Spinal cord (tissue), 10 donors: Measurements from ENCODE around the gene NUBP2. TPM values are rescaled to one million over a fixed set of nuclear protein-coding genes. Genes with fewer than 3 reads are reported as not detected.

ENCODE experiments used
- DNase-seq, 6 donors: peaks; one replicate each; pipeline versions ENCODE4 v3.0.0 to v3.0.0-alpha.2; 2013 to 2015; ENCODE audit warnings: low spot score in 6 of 6, low read depth in 4 of 6
- H3K27ac ChIP-seq: one replicate; pipeline ENCODE4 v1.5.1; 2013; ENCODE audit warnings: low read depth, low read length, control low read depth
- H3K27me3 ChIP-seq: one replicate; pipeline ENCODE4 v1.6.1; 2013; ENCODE audit warnings: low read length; ENCODE audit not compliant: control insufficient read depth, insufficient read depth
- H3K36me3 ChIP-seq: one replicate; pipeline ENCODE4 v1.6.1; 2013; ENCODE audit warnings: low read length; ENCODE audit not compliant: control insufficient read depth, insufficient read depth
- H3K4me1 ChIP-seq: one replicate; pipeline ENCODE4 v1.6.1; 2013; ENCODE audit warnings: low read length; ENCODE audit not compliant: control insufficient read depth, insufficient read depth
- H3K4me3 ChIP-seq: one replicate; pipeline ENCODE4 v1.5.1; 2013; ENCODE audit warnings: low read depth, low read length, control low read depth
- H3K9me3 ChIP-seq: one replicate; pipeline ENCODE4 v1.6.1; 2013; ENCODE audit warnings: low read length; ENCODE audit not compliant: control insufficient read depth, insufficient read depth
- WGBS: methylation state at CpG from one replicate; pipeline ENCODE4 v1.1.5; 2013; ENCODE audit warnings: missing lambda C conversion rate; ENCODE audit not compliant: insufficient coverage; 5-methylcytosine and 5-hydroxymethylcytosine counted together
- polyA plus RNA-seq, 2 donors: library from polyadenylated mRNA; unstranded; fragments of 120-200 nt; gene quantifications; one replicate each; pipeline ENCODE4 v1.2.1, GENCODE V29; 2013; ENCODE audit not compliant: insufficient read length in 2 of 2
- total RNA-seq, 2 donors: library from RNA; depleted of rRNA in 1 of 2; stranded (reverse); fragments of 120-200 nt in 1 of 2; fragments of >200 nt in 1 of 2; gene quantifications; one replicate each; pipeline versions ENCODE4 v1.2.3 to v1.2.4, GENCODE V29; 2013 to 2014
- donor health status: healthy.

The NUBP2 gene
- total and polyA plus RNA-seq, 4 donors: 24.7 to 80.4 (median 67.7) TPM

DNA sequence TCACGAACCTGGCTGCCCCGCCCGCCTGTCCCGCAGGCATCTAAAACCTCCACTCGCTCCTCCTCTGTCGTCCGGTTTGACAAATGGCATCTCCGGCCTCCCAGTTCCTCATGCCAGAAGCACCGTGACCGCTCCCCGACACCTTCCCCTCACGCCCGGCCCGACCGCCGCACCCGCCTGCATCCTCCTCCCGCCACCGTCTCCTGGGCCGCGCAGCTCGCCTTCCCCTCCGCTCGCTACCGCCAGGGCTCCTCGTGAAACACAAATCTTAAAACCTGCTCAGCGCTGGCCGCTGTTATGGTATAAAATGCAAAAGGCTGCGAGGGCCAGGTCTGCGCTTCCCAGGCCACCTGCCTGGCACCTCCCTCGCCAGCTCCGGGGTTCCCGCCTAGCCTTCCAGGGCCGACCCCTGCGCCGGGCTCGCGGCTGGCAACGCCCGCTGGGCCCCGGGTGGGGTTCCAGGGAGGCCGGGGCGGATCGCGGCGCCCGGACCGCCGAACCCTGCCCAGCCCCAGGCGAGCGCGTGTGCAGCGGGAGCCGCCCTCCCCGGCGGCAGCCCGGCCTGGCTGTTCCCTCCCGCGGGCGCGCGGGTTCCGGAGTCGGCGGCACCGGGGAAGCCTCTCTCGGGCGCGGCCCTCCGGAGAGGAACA lies 877 bp upstream of the NUBP2 start:
- H3K27me3 ChIP-seq: no peaks in the 10 kb centered on the region
- peak overlapping the region; percentile 80 for H3K4me3 ChIP-seq
- H3K27ac ChIP-seq: peak overlapping the region; percentile 40
- DNase-seq: peak in 1 of 6 donors; percentile 12
- H3K36me3 ChIP-seq: peaks cover 71% of the 10 kb centered on the region
- no peaks in the 10 kb centered on the region for H3K9me3 ChIP-seq
- under 1% methylated on average over 70 of the region's 70 CpGs for WGBS
- peaks cover 45% of the 10 kb centered on the region for H3K4me1 ChIP-seq

DNA sequence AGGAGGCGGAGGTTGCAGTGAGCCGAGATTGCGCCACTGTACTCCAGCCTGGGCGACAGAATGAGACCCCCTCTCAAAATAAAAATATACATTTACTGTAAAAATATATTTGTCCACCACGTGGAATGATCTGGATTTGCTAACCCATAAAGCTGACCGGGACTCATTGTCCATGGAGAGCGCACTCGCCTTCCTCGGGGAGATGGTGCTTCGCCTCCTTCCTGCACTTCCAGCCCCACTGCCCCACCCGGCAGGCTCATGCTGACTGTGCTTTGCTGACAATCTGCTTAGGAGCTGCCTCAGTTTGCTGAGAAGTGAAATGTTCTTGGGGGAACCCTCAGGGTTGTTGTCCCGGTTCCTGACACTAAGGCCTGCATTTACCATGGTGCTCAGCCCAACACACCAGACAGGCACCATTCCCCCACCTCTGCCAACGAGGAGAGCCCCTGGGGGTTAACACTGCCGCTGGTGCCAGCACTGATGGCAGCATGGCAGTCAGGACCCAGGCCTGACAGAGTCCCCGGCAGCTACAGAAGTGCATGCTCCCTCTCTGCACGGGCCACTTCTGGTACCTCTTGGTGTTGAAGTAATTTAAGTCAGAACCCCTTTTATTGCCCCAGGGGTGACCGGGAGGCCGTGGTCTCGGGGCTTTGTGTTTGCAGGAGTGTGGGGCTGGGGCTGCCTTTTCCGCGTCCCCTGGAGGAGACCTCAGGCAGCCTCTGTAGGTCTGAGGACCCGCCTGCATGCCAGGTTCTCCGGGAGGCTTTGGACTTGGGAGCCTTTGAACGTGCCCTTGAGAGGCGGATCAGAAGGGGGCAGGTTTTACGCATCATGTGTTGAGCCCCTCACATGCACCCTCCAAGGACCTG lies 2.5 kb downstream of the NUBP2 start:
- Histone ChIP-seq H3K4me3 (no peak overlapping the region), H3K4me1 (peaks cover 32% of the 10 kb centered on the region), H3K9me3 (no peaks in the 10 kb centered on the region), H3K27ac (no peak overlapping the region), H3K36me3 (peaks cover 71% of the 10 kb centered on the region), H3K27me3 (no peaks in the 10 kb centered on the region)
- WGBS: 92% methylated on average over 19 of the region's 26 CpGs
- no peak for DNase-seq

DNA sequence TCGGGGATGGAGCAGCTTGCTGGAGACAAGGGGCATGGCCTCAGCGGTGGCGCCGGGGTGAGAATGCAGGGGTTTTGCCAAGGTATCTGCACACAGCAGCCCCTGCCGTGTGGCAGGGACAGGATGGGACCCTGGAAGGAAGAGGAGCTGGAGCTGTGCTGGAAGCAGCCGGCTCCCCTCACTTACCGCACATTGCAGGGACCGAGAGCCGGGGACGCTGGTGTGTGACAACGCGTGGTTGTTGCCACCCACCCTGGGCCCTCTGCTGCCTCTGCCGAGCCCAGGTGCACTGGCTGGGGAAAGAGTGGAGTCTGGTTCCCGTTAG lies 3.0 kb downstream of the NUBP2 start:
- Histone ChIP-seq H3K27me3 (no peaks in the 10 kb centered on the region), H3K4me1 (peaks cover 29% of the 10 kb centered on the region), H3K9me3 (no peaks in the 10 kb centered on the region), H3K4me3 (no peak overlapping the region), H3K27ac (no peak overlapping the region), H3K36me3 (peaks cover 72% of the 10 kb centered on the region)
- 95% methylated on average over 14 of the region's 14 CpGs for WGBS
- no peak for DNase-seq

DNA sequence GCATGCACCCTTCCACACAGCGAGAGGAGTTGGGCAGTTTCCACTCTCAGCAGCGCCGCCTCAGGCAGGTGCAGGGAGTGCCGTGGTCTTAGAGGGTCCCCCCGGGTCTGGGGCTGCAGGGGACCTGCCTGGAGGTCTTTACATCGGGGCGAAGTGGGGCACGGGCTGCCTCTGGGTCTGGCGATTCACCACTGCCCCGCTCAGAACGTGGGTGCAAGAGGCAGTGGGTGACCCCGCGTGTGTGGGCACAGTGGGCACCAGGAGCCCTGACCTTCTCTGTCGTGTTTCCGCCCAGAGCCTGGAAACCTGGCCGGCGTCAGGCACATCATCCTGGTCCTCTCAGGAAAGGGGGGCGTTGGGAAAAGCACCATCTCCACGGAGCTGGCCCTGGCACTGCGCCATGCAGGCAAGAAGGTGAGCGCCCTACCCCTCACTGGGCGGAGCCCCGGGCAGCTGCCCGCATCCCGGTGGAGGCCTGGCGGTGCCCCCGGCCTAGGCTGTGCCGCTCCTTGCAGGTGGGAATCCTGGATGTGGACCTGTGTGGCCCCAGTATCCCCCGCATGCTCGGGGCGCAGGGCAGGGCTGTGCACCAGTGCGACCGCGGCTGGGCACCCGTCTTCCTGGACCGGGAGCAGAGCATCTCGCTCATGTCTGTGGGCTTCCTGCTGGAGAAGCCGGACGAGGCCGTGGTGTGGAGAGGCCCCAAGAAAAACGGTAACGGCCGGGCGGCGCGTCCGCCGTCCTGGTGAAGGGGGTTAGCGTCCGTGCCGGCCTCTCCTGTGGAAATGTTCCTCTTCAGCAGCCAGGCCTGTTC lies 3.7 kb downstream of the NUBP2 start:
- Histone ChIP-seq H3K27ac (no peak overlapping the region), H3K9me3 (no peaks in the 10 kb centered on the region), H3K4me1 (peaks cover 23% of the 10 kb centered on the region), H3K4me3 (no peak overlapping the region), H3K27me3 (no peaks in the 10 kb centered on the region), H3K36me3 (peaks cover 72% of the 10 kb centered on the region)
- no peak for DNase-seq
- 92% methylated on average over 51 of the region's 51 CpGs for WGBS

DNA sequence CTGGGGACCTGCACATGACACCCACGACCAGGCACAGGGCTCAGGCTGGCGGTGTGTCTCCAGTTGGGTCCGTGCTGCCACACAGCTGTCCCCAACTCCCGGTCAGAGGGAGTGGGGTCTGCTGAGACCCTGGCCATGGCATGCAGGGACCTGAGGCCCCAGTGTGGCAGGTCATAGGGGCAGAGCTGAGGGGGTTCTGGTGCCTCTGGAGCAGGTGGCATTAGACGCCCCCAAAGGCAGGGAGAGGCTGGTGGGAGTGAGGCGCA lies 4.2 kb downstream of the NUBP2 start:
- DNase-seq: no peak
- H3K36me3 ChIP-seq: peaks cover 77% of the 10 kb centered on the region
- H3K9me3 ChIP-seq: no peaks in the 10 kb centered on the region
- H3K27ac ChIP-seq: no peak overlapping the region
- no peaks in the 10 kb centered on the region for H3K27me3 ChIP-seq
- 91% methylated on average over 6 of the region's 6 CpGs for WGBS
- H3K4me3 ChIP-seq: no peak overlapping the region
- H3K4me1 ChIP-seq: peaks cover 18% of the 10 kb centered on the region

DNA sequence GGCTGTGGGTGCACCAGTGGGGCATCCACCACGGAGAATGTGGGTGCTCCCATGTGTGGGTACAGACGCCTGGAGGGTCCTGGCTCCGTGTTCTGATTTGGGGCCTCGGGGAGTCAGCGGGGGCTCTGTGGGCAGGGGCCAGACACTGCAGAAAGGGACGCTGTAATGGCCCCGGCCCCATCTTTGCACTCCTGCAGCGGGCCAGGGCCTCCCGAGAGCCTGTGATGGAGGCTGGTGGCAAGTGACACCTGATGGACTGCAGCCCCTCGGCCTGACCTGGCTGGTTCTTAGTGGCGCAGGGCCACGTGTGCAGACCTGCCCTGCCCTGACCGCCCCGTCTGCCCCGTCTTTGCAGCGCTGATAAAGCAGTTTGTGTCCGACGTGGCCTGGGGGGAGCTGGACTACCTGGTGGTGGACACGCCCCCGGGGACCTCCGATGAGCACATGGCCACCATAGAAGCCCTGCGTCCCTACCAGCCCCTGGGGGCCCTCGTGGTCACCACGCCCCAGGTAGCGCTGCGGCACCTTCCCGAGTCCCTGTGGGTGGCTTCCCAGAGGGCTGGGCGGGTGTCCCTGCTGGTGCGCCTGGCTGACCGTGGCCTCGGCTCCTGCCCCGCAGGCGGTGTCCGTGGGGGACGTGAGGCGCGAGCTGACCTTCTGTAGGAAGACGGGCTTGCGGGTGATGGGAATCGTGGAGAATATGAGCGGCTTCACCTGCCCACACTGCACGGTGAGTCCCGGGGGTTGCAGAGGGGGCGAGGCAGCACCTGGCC lies 4.7 kb downstream of the NUBP2 start:
- peaks cover 82% of the 10 kb centered on the region for H3K36me3 ChIP-seq
- DNase-seq: no peak
- no peaks in the 10 kb centered on the region for H3K27me3 ChIP-seq
- 94% methylated on average over 44 of the region's 44 CpGs for WGBS
- no peak overlapping the region for H3K4me3 ChIP-seq
- no peak overlapping the region for H3K27ac ChIP-seq
- peaks cover 18% of the 10 kb centered on the region for H3K4me1 ChIP-seq
- no peaks in the 10 kb centered on the region for H3K9me3 ChIP-seq

DNA sequence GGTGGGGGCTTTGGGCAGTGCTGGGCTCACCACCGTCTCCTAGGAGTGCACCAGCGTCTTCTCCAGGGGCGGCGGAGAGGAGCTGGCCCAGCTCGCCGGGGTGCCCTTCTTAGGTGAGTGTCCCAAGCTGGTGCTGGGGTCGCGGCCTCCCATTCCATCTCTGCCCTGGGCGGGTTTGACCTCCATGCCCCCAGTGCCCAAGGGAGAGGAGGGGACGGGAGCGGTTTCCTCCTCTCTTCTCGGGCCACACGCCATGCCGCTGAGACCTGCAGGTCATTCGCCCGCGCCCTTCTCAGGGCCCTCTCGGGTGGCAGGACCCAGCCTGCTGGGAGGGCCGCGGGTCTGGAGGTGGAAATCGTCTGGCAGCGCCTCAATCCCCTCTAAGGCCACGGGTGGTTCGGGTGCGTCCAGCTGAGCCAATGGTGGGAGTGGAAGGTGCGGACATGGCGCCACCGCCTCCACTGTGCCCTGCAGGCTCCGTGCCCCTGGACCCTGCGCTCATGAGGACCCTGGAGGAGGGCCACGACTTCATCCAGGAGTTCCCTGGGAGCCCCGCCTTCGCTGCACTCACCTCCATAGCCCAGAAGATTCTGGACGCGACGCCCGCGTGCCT lies 5.4 kb downstream of the NUBP2 start:
- DNase-seq: no peak
- Histone ChIP-seq H3K27me3 (no peaks in the 10 kb centered on the region), H3K9me3 (no peaks in the 10 kb centered on the region), H3K4me1 (peaks cover 18% of the 10 kb centered on the region), H3K36me3 (peaks cover 89% of the 10 kb centered on the region), H3K4me3 (no peak overlapping the region), H3K27ac (no peak overlapping the region)
- 95% methylated on average over 34 of the region's 38 CpGs for WGBS

DNA sequence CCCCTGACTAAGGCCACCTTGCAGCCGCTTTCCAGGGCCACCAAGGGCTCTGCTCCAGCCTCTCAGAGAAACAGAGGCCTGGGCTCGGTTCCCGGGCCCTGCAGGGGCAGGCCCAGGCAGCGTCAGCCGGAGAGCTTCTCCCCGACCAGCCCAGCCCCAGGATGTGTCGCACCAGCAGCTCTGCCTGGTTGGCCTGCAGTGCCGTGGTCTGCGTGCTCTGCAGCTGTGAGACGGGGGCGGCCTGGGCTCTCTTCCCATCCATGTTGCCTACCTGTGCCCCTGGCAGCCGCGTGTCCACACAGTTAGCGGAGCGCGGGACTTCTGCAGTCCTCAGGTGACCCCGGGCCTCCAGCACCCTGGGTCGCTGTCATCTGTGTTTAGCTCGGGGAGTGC lies 5.9 kb downstream of the NUBP2 start:
- H3K27ac ChIP-seq: no peak overlapping the region
- no peak overlapping the region for H3K4me3 ChIP-seq
- H3K9me3 ChIP-seq: no peaks in the 10 kb centered on the region
- no peaks in the 10 kb centered on the region for H3K27me3 ChIP-seq
- H3K4me1 ChIP-seq: peaks cover 13% of the 10 kb centered on the region
- H3K36me3 ChIP-seq: peaks cover 94% of the 10 kb centered on the region
- no peak for DNase-seq
- WGBS: 86% methylated on average over 19 of the region's 19 CpGs

DNA sequence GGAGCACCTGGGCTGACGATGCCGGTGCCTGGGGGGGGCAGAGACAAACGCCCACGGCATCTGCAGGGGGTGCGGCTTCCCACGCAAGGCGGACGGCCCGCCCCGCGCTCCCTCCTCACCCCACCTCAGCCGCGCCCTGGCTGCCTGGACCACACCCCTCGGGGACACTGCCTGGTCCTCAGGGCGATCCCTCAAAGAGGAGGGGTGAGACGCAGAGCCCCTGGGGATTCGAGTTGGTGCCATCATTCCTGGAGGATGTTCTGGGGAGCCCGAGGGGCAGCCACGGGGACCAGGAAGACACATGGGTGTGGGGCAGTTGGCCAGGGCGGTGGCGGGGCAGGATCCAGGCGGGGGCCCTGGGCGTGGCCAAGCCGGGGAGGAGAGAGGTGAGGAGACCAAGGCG lies 6.9 kb downstream of the NUBP2 start:
- WGBS: 100% methylated on average over 5 of the region's 25 CpGs
- H3K9me3 ChIP-seq: no peaks in the 10 kb centered on the region
- H3K27ac ChIP-seq: no peak overlapping the region
- no peak overlapping the region for H3K4me3 ChIP-seq
- peaks cover 99% of the 10 kb centered on the region for H3K36me3 ChIP-seq
- no peaks in the 10 kb centered on the region for H3K27me3 ChIP-seq
- peaks cover 5% of the 10 kb centered on the region for H3K4me1 ChIP-seq
- DNase-seq: no peak
